Effector memory CD8-positive, alpha-beta T cell (primary cell): ENCODE results near the gene MYO18B.

Experiments used
- ATAC-seq: fragments of 150-1000 bp; cut with Tn5 transposase; replicated peaks from 2 replicates; pipeline ENCODE4 v1.10.0; 2021; ENCODE audit warnings: mild to moderate bottlenecking, moderate library complexity
- DNase-seq, 3 experiments: peaks; one replicate each; pipeline ENCODE4 v3.0.0; 2021
- H3K27ac Mint-ChIP-seq, 2 donors: one replicate each; pipeline ENCODE4 v1.8.0; 2022; ENCODE audit warnings: mild to moderate bottlenecking in 2 of 2, mixed read lengths in 2 of 2, moderate library complexity in 2 of 2
- H3K27me3 Mint-ChIP-seq, 2 donors: one replicate each; pipeline ENCODE4 v1.8.0; 2022; ENCODE audit warnings: mixed read lengths in 2 of 2
- H3K36me3 Mint-ChIP-seq: one replicate; pipeline ENCODE4 v1.8.0; 2022; ENCODE audit warnings: mild to moderate bottlenecking, moderate library complexity, mixed read lengths; ENCODE audit not compliant: insufficient read depth
- H3K4me1 Mint-ChIP-seq, 2 donors: one replicate each; pipeline ENCODE4 v1.8.0; 2022; ENCODE audit warnings: low read depth in 2 of 2, mixed read lengths in 2 of 2
- H3K4me3 Mint-ChIP-seq, 2 donors: one replicate each; pipeline ENCODE4 v1.8.0; 2022; ENCODE audit warnings: mild to moderate bottlenecking in 2 of 2, mixed read lengths in 2 of 2, moderate library complexity in 2 of 2
- H3K9me3 Mint-ChIP-seq, 2 donors: one replicate each; pipeline ENCODE4 v1.8.0; 2022; ENCODE audit warnings: mixed read lengths in 2 of 2
- total RNA-seq, 9 experiments: gene quantifications; one replicate each; lab custom pipeline; 2026; lab: John Stamatoyannopoulos, UW

Gene MYO18B, protein sequence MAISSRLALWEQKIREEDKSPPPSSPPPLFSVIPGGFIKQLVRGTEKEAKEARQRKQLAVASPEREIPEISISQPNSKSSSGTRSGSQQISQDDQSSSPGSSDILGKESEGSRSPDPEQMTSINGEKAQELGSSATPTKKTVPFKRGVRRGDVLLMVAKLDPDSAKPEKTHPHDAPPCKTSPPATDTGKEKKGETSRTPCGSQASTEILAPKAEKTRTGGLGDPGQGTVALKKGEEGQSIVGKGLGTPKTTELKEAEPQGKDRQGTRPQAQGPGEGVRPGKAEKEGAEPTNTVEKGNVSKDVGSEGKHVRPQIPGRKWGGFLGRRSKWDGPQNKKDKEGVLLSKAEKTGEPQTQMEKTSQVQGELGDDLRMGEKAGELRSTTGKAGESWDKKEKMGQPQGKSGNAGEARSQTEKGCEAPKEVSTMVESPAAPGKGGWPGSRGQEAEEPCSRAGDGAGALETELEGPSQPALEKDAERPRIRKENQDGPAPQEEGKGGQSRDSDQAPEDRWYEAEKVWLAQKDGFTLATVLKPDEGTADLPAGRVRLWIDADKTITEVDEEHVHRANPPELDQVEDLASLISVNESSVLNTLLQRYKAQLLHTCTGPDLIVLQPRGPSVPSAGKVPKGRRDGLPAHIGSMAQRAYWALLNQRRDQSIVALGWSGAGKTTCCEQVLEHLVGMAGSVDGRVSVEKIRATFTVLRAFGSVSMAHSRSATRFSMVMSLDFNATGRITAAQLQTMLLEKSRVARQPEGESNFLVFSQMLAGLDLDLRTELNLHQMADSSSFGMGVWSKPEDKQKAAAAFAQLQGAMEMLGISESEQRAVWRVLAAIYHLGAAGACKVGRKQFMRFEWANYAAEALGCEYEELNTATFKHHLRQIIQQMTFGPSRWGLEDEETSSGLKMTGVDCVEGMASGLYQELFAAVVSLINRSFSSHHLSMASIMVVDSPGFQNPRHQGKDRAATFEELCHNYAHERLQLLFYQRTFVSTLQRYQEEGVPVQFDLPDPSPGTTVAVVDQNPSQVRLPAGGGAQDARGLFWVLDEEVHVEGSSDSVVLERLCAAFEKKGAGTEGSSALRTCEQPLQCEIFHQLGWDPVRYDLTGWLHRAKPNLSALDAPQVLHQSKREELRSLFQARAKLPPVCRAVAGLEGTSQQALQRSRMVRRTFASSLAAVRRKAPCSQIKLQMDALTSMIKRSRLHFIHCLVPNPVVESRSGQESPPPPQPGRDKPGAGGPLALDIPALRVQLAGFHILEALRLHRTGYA (N-terminal part only)
- 0 to 0.96 (median 0.17) reads per million in 9 experiments for total RNA-seq

- Mint-ChIP-seq H3K27ac (no peak within 1 kb of the TSS), H3K4me3 (no peak within 1 kb of the TSS), H3K9me3 (no peaks in the 10 kb centered on the region), H3K36me3 (no peaks in the 10 kb centered on the region), H3K4me1 (no peaks in the 10 kb centered on the region), H3K27me3 (peaks cover 7 to 21% of the 10 kb centered on the region in 2 donors)
- ATAC-seq (no peak), DNase-seq (no peak)
These were observed at the start of gene MYO18B for GRCh38 chr22:25741692-25742626. TSS of gene MYO18B (plus strand) at chr22:25742188. CDS start at chr22:25761093, 18,905 bp downstream.

- Mint-ChIP-seq H3K36me3 (peaks cover 3% of the 10 kb centered on the region), H3K27ac (peak overlapping the region in 1 of 2 donors; percentile 68), H3K4me1 (no peaks in the 10 kb centered on the region), H3K9me3 (no peaks in the 10 kb centered on the region), H3K4me3 (no peak overlapping the region), H3K27me3 (no peaks in the 10 kb centered on the region)
- ATAC-seq, result no peak
- no peak for DNase-seq
These were observed 49.4 kb upstream of the MYO18B start for GRCh38 chr22:25692397-25693267.

DNA sequence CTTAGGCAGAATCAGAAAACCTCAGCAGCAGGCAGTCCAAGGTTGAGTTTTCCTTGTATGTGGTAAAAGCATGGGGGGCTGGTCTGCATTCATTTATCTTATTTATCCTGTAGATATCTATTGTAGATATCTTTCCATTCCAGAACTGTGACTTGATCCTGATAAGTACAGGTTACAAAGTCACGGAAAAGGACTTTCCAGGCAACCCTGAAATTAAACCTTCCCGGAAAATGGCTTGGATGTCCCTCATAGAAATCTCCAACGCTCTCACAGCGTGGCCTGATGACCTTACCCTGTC, 48.8 kb upstream of the MYO18B start:
- H3K4me3 Mint-ChIP-seq, result no peak overlapping the region
- peak overlapping the region in 1 of 2 donors; percentile 68 for H3K27ac Mint-ChIP-seq
- peaks cover 0 to under 1% of the 10 kb centered on the region in 2 donors for H3K27me3 Mint-ChIP-seq
- DNase-seq (no peak), ATAC-seq (no peak)
- no peaks in the 10 kb centered on the region for H3K9me3 Mint-ChIP-seq
- no peaks in the 10 kb centered on the region for H3K4me1 Mint-ChIP-seq
- peaks cover 3% of the 10 kb centered on the region for H3K36me3 Mint-ChIP-seq

DNA sequence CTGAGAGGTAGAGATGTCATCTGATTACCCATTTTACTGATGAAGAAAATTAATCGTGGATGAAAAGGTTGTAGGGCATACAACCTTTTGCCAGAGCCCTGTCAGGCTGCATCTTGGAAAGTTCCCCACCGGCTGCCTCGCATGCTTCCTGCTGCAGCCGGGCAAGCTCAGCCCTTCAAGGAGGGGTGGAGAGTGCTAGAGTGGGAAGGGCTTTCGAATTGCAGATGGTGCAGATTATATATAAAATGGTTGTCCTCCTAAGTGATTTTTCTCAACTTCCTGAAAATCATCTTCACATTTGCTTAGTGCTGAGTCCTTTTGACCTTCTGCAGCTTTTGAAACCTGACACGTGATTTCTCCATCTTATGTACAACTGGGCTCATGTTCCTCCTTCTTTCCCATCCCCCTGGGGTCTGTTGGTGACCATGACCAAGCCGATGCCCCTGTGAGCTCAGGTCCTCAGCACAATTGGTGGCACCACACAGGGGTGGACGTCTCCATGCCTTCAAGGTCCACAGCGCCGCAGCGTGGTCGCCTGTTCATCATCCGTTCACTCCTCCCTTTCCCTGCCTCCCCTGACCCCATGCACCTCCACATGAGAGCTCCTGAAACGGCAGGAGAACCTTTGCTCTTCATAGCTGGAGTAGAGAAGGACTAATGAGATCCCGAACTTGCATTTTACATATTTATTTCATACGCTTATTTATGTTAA, 47.6 kb upstream of the MYO18B start:
- Mint-ChIP-seq H3K9me3 (no peaks in the 10 kb centered on the region), H3K27me3 (peaks cover 0 to 6% of the 10 kb centered on the region in 2 donors), H3K4me1 (no peaks in the 10 kb centered on the region), H3K36me3 (peaks cover 3% of the 10 kb centered on the region), H3K27ac (no peak overlapping the region), H3K4me3 (no peak overlapping the region)
- DNase-seq, result no peak
- ATAC-seq, result no peak

- H3K27ac Mint-ChIP-seq, result no peak overlapping the region
- ATAC-seq, result no peak
- H3K36me3 Mint-ChIP-seq, result peaks cover 3% of the 10 kb centered on the region
- no peaks in the 10 kb centered on the region for H3K4me1 Mint-ChIP-seq
- no peaks in the 10 kb centered on the region for H3K9me3 Mint-ChIP-seq
- no peak overlapping the region for H3K4me3 Mint-ChIP-seq
- no peak for DNase-seq
- peaks cover 5 to 6% of the 10 kb centered on the region in 2 donors for H3K27me3 Mint-ChIP-seq
These were observed 46.8 kb upstream of the MYO18B start for GRCh38 chr22:25695146-25695545.

DNA sequence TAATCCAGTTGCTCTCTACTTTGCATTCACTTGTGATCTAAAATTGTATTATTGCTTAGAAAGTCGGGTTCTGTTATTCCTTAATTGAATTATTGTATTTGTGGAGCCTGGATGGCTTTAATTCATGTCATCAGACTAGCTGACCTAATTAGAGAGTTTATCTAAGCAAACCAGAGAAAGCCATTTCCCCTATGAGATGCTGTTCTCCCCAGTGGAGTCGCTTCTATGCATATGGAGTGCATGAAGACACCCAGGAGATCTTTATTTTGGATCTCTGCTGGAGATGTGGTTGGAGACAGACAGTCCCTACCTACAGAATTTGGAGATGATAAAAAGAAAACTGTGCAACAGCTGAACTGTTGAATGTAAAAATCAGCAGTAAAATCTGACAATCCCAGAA, 45.2 kb upstream of the MYO18B start:
- DNase-seq (no peak), ATAC-seq (no peak)
- H3K4me1 Mint-ChIP-seq, result no peaks in the 10 kb centered on the region
- peaks cover 6 to 7% of the 10 kb centered on the region in 2 donors for H3K27me3 Mint-ChIP-seq
- peaks cover 3% of the 10 kb centered on the region for H3K36me3 Mint-ChIP-seq
- no peak overlapping the region for H3K4me3 Mint-ChIP-seq
- H3K27ac Mint-ChIP-seq, result no peak overlapping the region
- no peaks in the 10 kb centered on the region for H3K9me3 Mint-ChIP-seq

GRCh38 chr22:25697181-25697664, 44.8 kb upstream of the MYO18B start:
- Mint-ChIP-seq H3K27ac (no peak overlapping the region), H3K4me3 (no peak overlapping the region), H3K4me1 (no peaks in the 10 kb centered on the region), H3K36me3 (peaks cover 3% of the 10 kb centered on the region), H3K27me3 (peaks cover 6 to 7% of the 10 kb centered on the region in 2 donors), H3K9me3 (no peaks in the 10 kb centered on the region)
- no peak for DNase-seq
- no peak for ATAC-seq

DNA sequence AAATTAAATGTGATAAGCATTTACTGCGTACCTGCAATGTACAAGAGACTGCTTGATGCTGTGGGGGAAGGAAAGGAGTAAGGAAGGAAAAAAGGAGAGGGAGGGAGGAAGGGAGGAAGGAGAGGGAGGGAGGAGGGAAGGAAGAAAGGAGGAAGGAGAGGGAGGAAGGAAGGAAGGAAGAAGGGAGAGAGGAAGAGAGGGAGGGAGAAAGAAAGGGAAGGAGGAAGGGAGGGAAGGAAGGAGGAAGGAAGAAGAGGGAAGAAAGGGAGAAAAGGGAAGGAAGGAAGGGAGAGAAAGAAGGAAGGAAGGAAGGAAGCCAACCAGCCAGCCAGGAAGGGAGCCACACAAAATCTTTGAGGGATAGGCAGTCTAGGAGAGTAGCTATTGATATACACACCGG, 44.0 kb upstream of the MYO18B start:
- no peaks in the 10 kb centered on the region for H3K4me1 Mint-ChIP-seq
- no peak for ATAC-seq
- no peak overlapping the region for H3K4me3 Mint-ChIP-seq
- peaks cover 6 to 7% of the 10 kb centered on the region in 2 donors for H3K27me3 Mint-ChIP-seq
- H3K27ac Mint-ChIP-seq, result no peak overlapping the region
- peaks cover 3% of the 10 kb centered on the region for H3K36me3 Mint-ChIP-seq
- no peaks in the 10 kb centered on the region for H3K9me3 Mint-ChIP-seq
- DNase-seq, result no peak

- ATAC-seq (no peak), DNase-seq (no peak)
- Mint-ChIP-seq H3K36me3 (peaks cover 3% of the 10 kb centered on the region), H3K27me3 (peaks cover 6 to 7% of the 10 kb centered on the region in 2 donors), H3K4me1 (no peaks in the 10 kb centered on the region), H3K27ac (no peak overlapping the region), H3K9me3 (no peaks in the 10 kb centered on the region), H3K4me3 (no peak overlapping the region)
These were observed 43.5 kb upstream of the MYO18B start for GRCh38 chr22:25698461-25698860.

DNA sequence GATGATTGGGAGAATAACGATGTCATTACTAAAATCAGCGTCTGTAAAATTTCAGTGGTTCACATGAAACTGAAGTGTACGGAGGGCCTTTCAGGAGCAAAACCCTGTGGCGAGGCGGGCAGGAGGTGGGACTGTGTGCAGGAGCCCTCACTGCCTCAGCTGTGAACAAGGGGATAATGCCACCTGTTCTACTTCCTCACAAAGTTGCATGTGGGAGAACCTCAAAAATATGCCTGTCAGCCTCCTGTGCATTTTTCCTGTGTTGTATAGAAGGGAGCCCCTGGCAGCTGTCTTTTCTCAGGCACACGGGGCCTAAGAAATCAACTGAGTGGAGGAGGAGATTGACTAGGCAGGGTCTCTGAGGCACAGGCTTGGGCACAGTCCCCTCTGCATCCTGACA, 43.0 kb upstream of the MYO18B start:
- DNase-seq (no peak), ATAC-seq (no peak)
- peaks cover 2% of the 10 kb centered on the region for H3K36me3 Mint-ChIP-seq
- H3K27me3 Mint-ChIP-seq, result peaks cover 6 to 7% of the 10 kb centered on the region in 2 donors
- H3K27ac Mint-ChIP-seq, result no peak overlapping the region
- no peak overlapping the region for H3K4me3 Mint-ChIP-seq
- H3K9me3 Mint-ChIP-seq, result no peaks in the 10 kb centered on the region
- no peaks in the 10 kb centered on the region for H3K4me1 Mint-ChIP-seq

DNA sequence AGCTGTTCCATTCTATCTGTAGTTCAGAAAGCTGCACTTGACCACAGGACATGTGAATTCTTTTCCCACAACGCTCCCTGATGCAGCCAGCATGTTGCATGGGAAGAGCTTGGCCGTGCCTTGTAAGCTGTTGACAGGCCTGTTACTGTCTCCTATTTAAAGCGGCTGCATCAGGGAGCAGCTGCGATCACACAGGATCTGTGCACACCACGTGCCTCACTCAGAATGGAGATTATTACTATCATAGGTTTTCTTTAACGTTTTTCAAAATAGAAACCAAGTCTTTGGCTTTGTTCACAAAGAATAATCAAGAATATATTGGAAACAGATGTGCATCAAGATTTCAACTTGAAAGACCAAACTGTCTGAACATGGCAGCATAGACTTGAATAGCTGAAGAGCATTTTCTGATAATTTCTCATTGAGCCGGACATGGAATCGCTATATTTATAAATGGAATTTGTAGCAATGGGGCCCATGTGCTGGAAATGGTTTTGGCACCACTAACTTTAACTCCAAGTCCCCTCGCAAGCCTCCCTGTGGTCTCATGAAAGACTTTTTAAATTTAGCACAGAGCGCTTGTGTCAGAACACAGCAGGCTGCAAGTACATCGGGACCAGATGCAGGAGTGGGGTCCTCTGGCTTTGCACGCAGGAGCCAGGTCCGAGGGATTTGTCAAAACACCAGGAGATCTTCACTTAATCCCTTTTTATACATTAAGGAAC, 40.8 kb upstream of the MYO18B start:
- H3K9me3 Mint-ChIP-seq, result no peaks in the 10 kb centered on the region
- no peak overlapping the region for H3K4me3 Mint-ChIP-seq
- H3K27ac Mint-ChIP-seq, result no peak overlapping the region
- peaks cover 6 to 7% of the 10 kb centered on the region in 2 donors for H3K27me3 Mint-ChIP-seq
- DNase-seq (no peak), ATAC-seq (no peak)
- H3K36me3 Mint-ChIP-seq, result peaks cover 5% of the 10 kb centered on the region
- no peaks in the 10 kb centered on the region for H3K4me1 Mint-ChIP-seq
